Right lobe of liver (tissue), 6 donors: Measurements from ENCODE around the gene DCDC2. TPM values are rescaled to one million over a fixed set of nuclear protein-coding genes. Genes with fewer than 3 reads are reported as not detected.
"Not testable (repeated sequence)": the region's sequence is repeated elsewhere in the genome, so short reads cannot be mapped to it uniquely, and the experiment has no call there.

Source experiments
- ATAC-seq, 4 donors: fragments of 200-7000 bp; cut with Tn5 transposase; one replicate each; pipeline ENCODE4 v1.9.1; 2020; ENCODE audit warnings: mild to moderate bottlenecking in 4 of 4, moderate library complexity in 4 of 4
- DNase-seq, 3 donors: peaks; one replicate each; pipeline ENCODE4 v3.0.0-alpha.2; 2020
- H3K27ac ChIP-seq, 3 donors: fragments of 200-600 bp; one replicate each; pipeline ENCODE4 v1.8.0; 2022
- H3K27me3 ChIP-seq, 2 donors: fragments of 200-600 bp; one replicate each; pipeline ENCODE4 v1.8.0; 2022
- H3K36me3 ChIP-seq, 4 donors: fragments of 200-600 bp; sonication (generic) in 1 of 4; one replicate each; pipeline versions ENCODE4 v1.5.1 to v1.8.0; 2017 to 2022; ENCODE audit warnings: control low read depth in 1 of 4
- H3K4me1 ChIP-seq, 4 donors: fragments of 200-600 bp; sonication (generic) in 1 of 4; one replicate each; pipeline versions ENCODE4 v1.5.1 to v1.8.0; 2017 to 2022; ENCODE audit warnings: control low read depth in 1 of 4
- H3K4me3 ChIP-seq, 3 donors: fragments of 200-600 bp; one replicate each; pipeline ENCODE4 v1.8.0; 2022
- H3K9me3 ChIP-seq, 4 donors: fragments of 200-600 bp; sonication (generic) in 1 of 4; one replicate each; pipeline versions ENCODE4 v1.5.1 to v1.8.0; 2017 to 2022; ENCODE audit warnings: control low read depth in 1 of 4
- CTCF ChIP-seq, 4 donors: fragments of 200-600 bp in 3 of 4; fragments of 450-650 bp in 1 of 4; IDR thresholded peaks; one replicate each; pipeline versions ENCODE4 v1.5.1 to v1.8.0; 2016 to 2022; ENCODE audit warnings: antibody characterized with exemption in 4 of 4, mild to moderate bottlenecking in 2 of 4
- POLR2A ChIP-seq: fragments of 450-650 bp; IDR thresholded peaks from one replicate; pipeline ENCODE4 v1.6.1; 2017; ENCODE audit warnings: antibody characterized with exemption, mild to moderate bottlenecking
- WGBS: methylation state at CpG from one replicate; pipeline ENCODE4 v1.1.6; 2018; ENCODE audit warnings: low coverage, low lambda C conversion rate; ENCODE audit not compliant: insufficient coverage; ENCODE audit errors: missing lambda C conversion rate; 5-methylcytosine and 5-hydroxymethylcytosine counted together
- intact Hi-C, 2 donors: fragments of 100-400 bp; cut with DNase I; formaldehyde crosslinking; loops; one replicate each; pipeline versions ENCODE4 v1.11.2 to v1.14.1; 2022
- total RNA-seq, 6 experiments: library from RNA; depleted of rRNA in 2 of 6; stranded (reverse); fragments of >200 nt in 2 of 6; fragmentation: NEBNext Ultra II Directional in 3 of 6; extraction: Animal tissue kit (Norgen Biotek cat#: 25700) in 3 of 6; gene quantifications; one replicate each; pipeline versions ENCODE4 v1.1.0 to v1.2.4, GENCODE V29; 2016 to 2023
- donor health status: DM: no; HTN: yes; CAD: no.
- donor health status: DM: no; HTN: no; CAD: no.
- donor health status: DM: no; HTN: no; CAD: no.
- donor health status: DM: no; HTN: yes; CAD: no.
- donor health status: DM: no; HTN: yes; CAD: no.

DCDC2 gene
- total RNA-seq, 6 experiments from 2014 or later, result 0.68 to 3.8 (median 0.92) TPM

- peak in 1 of 3 donors; percentile 48 for DNase-seq
- TF ChIP-seq POLR2A (no peak), CTCF (IDR thresholded peaks at IDR 0.05) (no peak)
- 31% methylated on average over 7 of the region's 8 CpGs for WGBS
- Histone ChIP-seq H3K9me3 (no peaks in the 10 kb centered on the region), H3K4me1 (peaks cover 0 to 18% (median 0%) of the 10 kb centered on the region in 4 donors), H3K27ac (peak overlapping the region in 1 of 3 donors; percentile 45), H3K4me3 (no peak overlapping the region), H3K27me3 (no peaks in the 10 kb centered on the region), H3K36me3 (no peaks in the 10 kb centered on the region)
- intact Hi-C loops, result no loop called here
- ATAC-seq, result peak; percentile 64 to 81 (median 78)
Observed at GRCh38 chr6:24385536-24386269, 27.8 kb upstream of the DCDC2 start.

GRCh38 chr6:24384369-24385130, 26.7 kb upstream of the DCDC2 start:
- intact Hi-C loops, H3K27ac ChIP-seq, H3K4me3 ChIP-seq, H3K9me3 ChIP-seq, H3K36me3 ChIP-seq, DNase-seq, H3K27me3 ChIP-seq, ATAC-seq: not testable (repeated sequence)
- 90% methylated on average over 5 of the region's 5 CpGs for WGBS
- H3K4me1 ChIP-seq, result peaks cover 0 to 18% (median 0%) of the 10 kb centered on the region in 4 donors

GRCh38 chr6:24382891-24383494, 25.1 kb upstream of the DCDC2 start:
- H3K27me3 ChIP-seq, H3K36me3 ChIP-seq, intact Hi-C loops, DNase-seq, H3K9me3 ChIP-seq: not testable (repeated sequence)
- WGBS, result 64% methylated on average over 8 of the region's 9 CpGs
- H3K27ac ChIP-seq, result peak overlapping the region in 2 of 3 donors; percentile 43 to 56
- H3K4me1 ChIP-seq, result peaks cover 0 to 11% (median 0%) of the 10 kb centered on the region in 4 donors
- H3K4me3 ChIP-seq, result peak overlapping the region in 2 of 3 donors; percentile 27
- peak in 3 of 4 donors; percentile 45 to 80 (median 65) for ATAC-seq

- intact Hi-C loops, result no loop called here
- Histone ChIP-seq H3K9me3 (no peaks in the 10 kb centered on the region), H3K27me3 (no peaks in the 10 kb centered on the region), H3K27ac (peak overlapping the region; percentile 17 to 56 (median 43)), H3K36me3 (no peaks in the 10 kb centered on the region), H3K4me1 (peaks cover 0 to 9% (median 0%) of the 10 kb centered on the region in 4 donors), H3K4me3 (peak overlapping the region in 2 of 3 donors; percentile 6 to 27)
- 73% methylated on average over 1 of the region's 1 CpG for WGBS
- DNase-seq (no peak), ATAC-seq (peak in 1 of 4 donors; percentile 13)
- no peak for TF ChIP-seq POLR2A
- TF ChIP-seq CTCF (IDR thresholded peaks at IDR 0.05), result no peak
Observed at GRCh38 chr6:24382220-24382540, 24.3 kb upstream of the DCDC2 start.

GRCh38 chr6:24381476-24382219, 23.8 kb upstream of the DCDC2 start:
- H3K4me1 ChIP-seq, result peaks cover 0 to 9% (median 0%) of the 10 kb centered on the region in 4 donors
- H3K27ac ChIP-seq, result peak overlapping the region in 1 of 3 donors; percentile 17
- WGBS, result 91% methylated on average over 4 of the region's 4 CpGs
- no peaks in the 10 kb centered on the region for H3K27me3 ChIP-seq
- ATAC-seq (no peak), DNase-seq (no peak)
- intact Hi-C loops, result no loop called here
- H3K4me3 ChIP-seq, result peak overlapping the region in 1 of 3 donors; percentile 11
- H3K36me3 ChIP-seq, result no peaks in the 10 kb centered on the region
- no peak for TF ChIP-seq POLR2A
- no peak for TF ChIP-seq CTCF (IDR thresholded peaks at IDR 0.05)
- no peaks in the 10 kb centered on the region for H3K9me3 ChIP-seq
